ENCODE measurements around the gene INTS3.

Gene INTS3

DNA sequence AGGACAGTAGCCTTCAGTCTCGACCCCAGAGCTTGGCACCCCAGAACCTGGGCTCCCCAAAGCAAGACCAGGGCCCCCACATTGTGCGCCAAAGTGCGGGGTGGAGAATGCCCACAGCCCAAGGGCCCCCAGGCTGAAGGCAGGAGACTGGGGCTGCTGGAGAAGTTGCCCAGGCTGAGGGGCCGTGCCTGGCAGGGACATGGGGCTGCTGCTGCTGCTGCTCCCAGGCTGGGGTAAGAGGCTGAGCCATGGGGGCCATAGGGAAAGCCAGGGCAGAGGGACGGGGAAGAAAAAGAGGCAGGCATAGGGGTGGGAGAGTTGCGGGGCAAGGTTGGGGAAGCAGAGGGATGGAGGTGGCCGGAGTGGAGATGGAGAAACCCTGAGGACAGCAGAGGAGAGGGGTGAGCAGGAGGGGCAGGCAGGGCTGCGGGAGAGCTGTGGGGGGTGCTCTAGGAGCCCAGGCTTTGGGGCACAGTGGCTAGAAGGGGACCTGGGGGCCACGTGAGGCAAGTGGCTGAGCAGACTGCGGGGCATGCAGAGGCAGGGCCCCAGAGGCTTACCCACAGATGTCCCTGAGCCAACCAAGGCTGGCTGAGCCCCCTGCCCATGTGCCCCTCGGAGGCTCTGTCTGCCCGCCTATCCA lies 66.2 kb downstream of the INTS3 start:
- no peak for DNase-seq (ENCODE audit: low read depth, low spot score)
- H3K36me3 ChIP-seq (ENCODE audit: insufficient read depth, low read length), result no peaks in the 10 kb centered on the region
- H3K4me3 ChIP-seq, result no peak overlapping the region
- no peak overlapping the region for H3K9ac ChIP-seq (ENCODE audit: insufficient read length)
- no peak for TF ChIP-seq FOXP2 (optimal IDR thresholded peaks at IDR 0.05; ENCODE audit: control extremely low read depth, extremely low read length, insufficient read depth)
- TF ChIP-seq EZH2 (IDR thresholded peaks at IDR 0.05), result no peak
- TF ChIP-seq POLR2AphosphoS5 (IDR thresholded peaks at IDR 0.05; ENCODE audit: borderline replicate concordance, low read depth, low read length), result no peak
- no peak overlapping the region for H3K27ac ChIP-seq
- H3K9me3 ChIP-seq (ENCODE audit: low read depth, low read length), result no peaks in the 10 kb centered on the region

DNA sequence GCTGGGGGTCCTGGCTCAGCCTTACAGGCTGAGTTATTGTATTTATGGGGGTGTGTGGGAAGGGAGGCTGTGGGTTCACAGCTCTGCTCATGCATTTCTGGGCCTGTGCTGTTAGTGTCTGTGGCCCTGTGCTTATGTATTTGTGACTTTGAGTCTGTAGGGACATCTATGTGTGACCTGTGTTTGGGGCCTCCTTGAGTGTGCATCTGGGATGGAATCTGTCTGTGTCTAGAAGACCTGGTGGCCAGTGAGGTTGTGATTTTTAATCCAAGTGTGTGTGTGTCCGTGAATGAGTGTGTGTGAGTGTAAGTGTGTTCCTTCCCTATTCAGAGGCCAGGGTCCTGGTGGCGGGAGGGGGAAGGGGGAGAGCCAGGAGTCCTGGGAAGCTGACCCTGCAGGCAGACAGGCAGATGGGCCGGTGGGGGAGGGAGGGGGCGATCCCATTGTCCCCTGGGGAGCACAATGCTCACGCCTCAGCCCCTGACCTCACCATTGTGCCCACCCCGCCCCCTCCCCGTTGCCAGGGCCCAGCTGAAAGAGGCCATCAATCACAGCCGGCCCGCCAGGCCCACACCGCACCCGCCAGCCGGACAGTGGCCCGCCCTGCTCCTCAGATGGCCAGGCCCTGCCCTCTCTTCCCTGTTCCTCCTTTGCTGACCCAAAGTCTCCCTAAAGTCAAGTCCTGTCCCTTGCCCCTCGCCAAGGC lies 66.9 kb downstream of the INTS3 start:
- Histone ChIP-seq H3K27ac (no peak overlapping the region), H3K9ac (ENCODE audit: insufficient read length) (no peak overlapping the region), H3K9me3 (ENCODE audit: low read depth, low read length) (no peaks in the 10 kb centered on the region), H3K4me3 (no peak overlapping the region), H3K36me3 (ENCODE audit: insufficient read depth, low read length) (no peaks in the 10 kb centered on the region)
- no peak for TF ChIP-seq EZH2 (IDR thresholded peaks at IDR 0.05)
- no peak for TF ChIP-seq FOXP2 (optimal IDR thresholded peaks at IDR 0.05; ENCODE audit: control extremely low read depth, extremely low read length, insufficient read depth)
- TF ChIP-seq POLR2AphosphoS5 (IDR thresholded peaks at IDR 0.05; ENCODE audit: borderline replicate concordance, low read depth, low read length), result no peak
- DNase-seq (ENCODE audit: low read depth, low spot score), result no peak

DNA sequence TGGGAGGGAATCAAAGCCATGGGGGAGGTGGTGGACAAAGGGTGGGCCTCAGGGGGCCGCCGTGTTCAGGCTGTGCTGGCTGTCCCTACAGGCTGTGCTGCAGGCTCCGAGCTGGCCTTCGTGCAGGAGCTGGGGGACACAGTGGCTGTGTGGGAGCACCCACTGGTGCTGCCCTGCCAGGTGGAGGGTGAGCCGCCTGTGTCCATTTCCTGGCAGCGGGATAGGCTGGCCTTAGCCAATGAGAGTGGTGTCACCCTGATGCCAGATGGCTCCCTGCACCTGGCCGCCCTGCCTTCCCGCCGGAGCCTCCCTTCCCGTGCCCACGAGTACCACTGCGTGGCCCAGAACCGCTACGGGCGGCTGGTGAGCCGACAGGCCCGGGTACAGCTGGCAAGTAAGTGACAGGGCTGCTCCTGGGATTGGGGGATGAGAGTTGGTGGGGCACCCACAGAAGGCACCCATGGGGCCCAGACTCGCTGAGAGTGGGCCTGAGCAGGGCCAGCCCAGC lies 67.5 kb downstream of the INTS3 start:
- TF ChIP-seq POLR2AphosphoS5 (IDR thresholded peaks at IDR 0.05; ENCODE audit: borderline replicate concordance, low read depth, low read length) (no peak), FOXP2 (optimal IDR thresholded peaks at IDR 0.05; ENCODE audit: control extremely low read depth, extremely low read length, insufficient read depth) (no peak), EZH2 (IDR thresholded peaks at IDR 0.05) (no peak)
- Histone ChIP-seq H3K4me3 (no peak overlapping the region), H3K9me3 (ENCODE audit: low read depth, low read length) (no peaks in the 10 kb centered on the region), H3K9ac (ENCODE audit: insufficient read length) (no peak overlapping the region), H3K27ac (no peak overlapping the region), H3K36me3 (ENCODE audit: insufficient read depth, low read length) (no peaks in the 10 kb centered on the region)
- DNase-seq (ENCODE audit: low read depth, low spot score), result no peak

DNA sequence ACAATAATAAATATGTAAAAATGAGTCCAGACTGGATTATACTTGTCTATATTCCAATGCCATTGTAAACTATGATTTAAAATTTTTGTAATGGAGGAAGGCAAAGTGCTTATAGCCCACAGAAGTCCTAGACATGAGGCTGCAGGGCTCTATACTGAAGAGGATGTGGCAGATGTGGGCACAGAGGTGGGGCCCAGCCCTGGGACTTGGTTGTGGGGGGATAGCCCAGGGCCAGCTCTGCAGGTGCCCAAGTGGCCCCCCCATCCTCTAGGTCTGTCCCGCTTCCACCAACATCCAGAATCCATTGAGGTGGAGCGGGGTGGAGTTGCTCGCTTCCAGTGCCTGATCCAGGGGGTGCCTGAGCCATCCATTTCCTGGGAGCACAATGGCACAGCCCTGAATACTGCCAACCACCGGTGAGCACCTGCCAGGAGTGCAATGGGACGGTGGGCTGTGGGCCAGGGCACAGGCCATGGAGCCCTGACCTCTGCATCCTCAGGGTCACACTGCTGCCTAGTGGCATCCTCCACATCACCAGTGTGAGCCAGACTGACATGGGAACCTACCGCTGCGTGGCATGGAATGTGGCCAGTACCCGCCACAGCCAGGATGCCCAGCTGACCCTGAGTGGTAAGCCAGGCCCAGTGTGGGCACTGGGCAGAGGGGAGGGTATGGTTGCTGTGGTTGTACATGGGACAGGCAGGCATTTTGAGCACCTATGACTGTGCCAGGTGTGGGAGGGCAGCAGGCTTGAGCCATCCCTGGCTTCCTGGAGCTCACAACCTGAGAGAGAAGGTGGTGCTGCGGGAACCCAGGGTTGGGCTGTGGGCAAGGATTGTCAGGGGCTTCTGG lies 68.3 kb downstream of the INTS3 start:
- DNase-seq (ENCODE audit: low read depth, low spot score), result no peak
- no peak overlapping the region for H3K4me3 ChIP-seq
- no peak overlapping the region for H3K27ac ChIP-seq
- no peaks in the 10 kb centered on the region for H3K9me3 ChIP-seq (ENCODE audit: low read depth, low read length)
- no peak overlapping the region for H3K9ac ChIP-seq (ENCODE audit: insufficient read length)
- no peaks in the 10 kb centered on the region for H3K36me3 ChIP-seq (ENCODE audit: insufficient read depth, low read length)
- TF ChIP-seq EZH2 (IDR thresholded peaks at IDR 0.05) (no peak), FOXP2 (optimal IDR thresholded peaks at IDR 0.05; ENCODE audit: control extremely low read depth, extremely low read length, insufficient read depth) (no peak), POLR2AphosphoS5 (IDR thresholded peaks at IDR 0.05; ENCODE audit: borderline replicate concordance, low read depth, low read length) (no peak)

DNA sequence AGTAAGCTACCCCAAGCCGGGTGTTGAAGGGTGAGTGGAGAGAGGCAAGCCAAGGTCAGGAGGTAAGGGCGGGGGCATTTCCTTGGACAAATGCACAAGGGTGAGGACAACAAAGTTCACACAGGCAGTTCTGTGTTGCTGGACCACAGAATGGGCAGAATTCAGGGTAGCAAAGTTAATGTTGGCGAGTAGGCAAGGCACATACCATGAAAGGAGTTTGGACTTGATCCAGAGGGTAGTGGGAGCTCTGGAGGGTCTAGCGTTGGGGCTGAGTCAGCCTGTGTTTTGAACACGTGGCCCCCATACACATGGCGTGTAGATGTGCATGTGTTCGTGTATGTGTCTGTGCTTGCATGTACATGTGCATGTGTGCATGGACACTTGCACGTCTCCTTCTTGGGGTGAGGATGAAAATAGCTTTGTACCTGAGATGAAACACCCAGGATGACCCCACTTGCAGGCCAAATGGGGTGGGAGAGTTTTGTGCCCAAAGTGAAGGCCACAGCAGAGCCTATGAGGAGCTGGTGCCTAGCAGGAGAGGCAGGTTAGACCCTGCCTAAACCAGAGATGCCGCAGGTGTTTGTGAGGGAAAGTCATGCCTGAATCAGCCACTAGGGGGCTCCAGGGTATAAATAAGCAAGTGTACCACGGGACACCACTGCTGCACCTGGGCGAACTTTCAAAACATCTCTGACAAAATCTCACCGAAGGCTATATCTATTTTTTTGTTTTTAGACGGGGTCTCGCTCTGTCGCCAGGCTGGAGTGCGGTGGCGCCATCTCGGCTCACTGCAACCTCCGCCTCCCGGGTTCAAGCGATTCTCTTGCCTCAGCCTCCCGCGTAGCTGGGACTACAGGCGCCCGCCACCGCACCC lies 69.2 kb downstream of the INTS3 start:
- Histone ChIP-seq H3K4me3 (no peak overlapping the region), H3K36me3 (ENCODE audit: insufficient read depth, low read length) (no peaks in the 10 kb centered on the region), H3K9ac (ENCODE audit: insufficient read length) (no peak overlapping the region), H3K27ac (no peak overlapping the region), H3K9me3 (ENCODE audit: low read depth, low read length) (no peaks in the 10 kb centered on the region)
- no peak for TF ChIP-seq EZH2 (IDR thresholded peaks at IDR 0.05)
- no peak for TF ChIP-seq FOXP2 (optimal IDR thresholded peaks at IDR 0.05; ENCODE audit: control extremely low read depth, extremely low read length, insufficient read depth)
- TF ChIP-seq POLR2AphosphoS5 (IDR thresholded peaks at IDR 0.05; ENCODE audit: borderline replicate concordance, low read depth, low read length), result no peak
- peak; percentile 52 for DNase-seq (ENCODE audit: low read depth, low spot score)

- DNase-seq (ENCODE audit: low read depth, low spot score), result no peak
- Histone ChIP-seq H3K36me3 (ENCODE audit: insufficient read depth, low read length) (no peaks in the 10 kb centered on the region), H3K4me3 (no peak overlapping the region), H3K9ac (ENCODE audit: insufficient read length) (no peak overlapping the region), H3K9me3 (ENCODE audit: low read depth, low read length) (no peaks in the 10 kb centered on the region), H3K27ac (no peak overlapping the region; the same call in 1 of the 2 replicates)
- TF ChIP-seq FOXP2 (optimal IDR thresholded peaks at IDR 0.05; ENCODE audit: control extremely low read depth, extremely low read length, insufficient read depth) (no peak), EZH2 (IDR thresholded peaks at IDR 0.05) (no peak), POLR2AphosphoS5 (IDR thresholded peaks at IDR 0.05; ENCODE audit: borderline replicate concordance, low read depth, low read length) (no peak)
These were observed 70.6 kb downstream of the INTS3 start for GRCh38 chr1:153798468-153798780.

- Histone ChIP-seq H3K9me3 (ENCODE audit: low read depth, low read length) (no peaks in the 10 kb centered on the region), H3K9ac (ENCODE audit: insufficient read length) (no peak overlapping the region), H3K27ac (no peak overlapping the region), H3K4me3 (no peak overlapping the region), H3K36me3 (ENCODE audit: insufficient read depth, low read length) (no peaks in the 10 kb centered on the region)
- no peak for TF ChIP-seq POLR2AphosphoS5 (IDR thresholded peaks at IDR 0.05; ENCODE audit: borderline replicate concordance, low read depth, low read length)
- no peak for DNase-seq (ENCODE audit: low read depth, low spot score)
These were observed 71.2 kb downstream of the INTS3 start for GRCh38 chr1:153799016-153799415.

Data from SK-N-MC (cell line).